ENCODE results near the gene CXCR5. TPM values are rescaled to one million over a fixed set of nuclear protein-coding genes. Genes with fewer than 3 reads are reported as not detected.

CXCR5 gene
- total RNA-seq, 2 donors from 2014 or later, result 9.3 to 25.9 TPM

DNA sequence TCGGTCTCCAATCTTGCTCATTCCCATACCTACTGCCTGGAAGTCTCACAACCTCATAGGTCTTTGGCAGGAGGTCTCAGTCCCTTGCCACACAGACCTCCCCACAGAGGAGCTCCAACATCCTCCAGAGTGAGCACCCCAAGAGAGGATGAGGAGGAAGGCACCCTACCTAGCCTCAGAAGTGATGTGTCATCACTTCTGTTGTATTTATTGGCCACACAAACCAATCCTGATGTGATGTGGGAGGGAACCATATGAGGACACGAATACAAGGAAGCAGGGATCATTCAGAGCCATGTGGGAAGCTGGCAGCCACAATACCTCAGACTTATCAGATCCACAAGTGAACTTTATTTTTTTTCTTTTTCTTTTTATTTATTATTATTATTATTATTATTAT lies 63.4 kb downstream of the CXCR5 start:
- no peak for DNase-seq (ENCODE audit: low spot score in 2 of 2)
- Mint-ChIP-seq H3K9me3 (no peaks in the 10 kb centered on the region), H3K36me3 (no peaks in the 10 kb centered on the region), H3K27ac (no peak overlapping the region)
- no peak for ATAC-seq

Other genes with a start within 250 kb of the CXCR5 start
- gene TREH, start 204.2 kb upstream of the CXCR5 start, total RNA-seq, result not detected
- 100 to 1,000 TPM; 180 to 239 TPM for gene DDX6, start 92.7 kb upstream of the CXCR5 start, total RNA-seq
- gene BCL9L, start 42.0 kb downstream of the CXCR5 start, total RNA-seq, result 10 to 100 TPM; 46.6 to 57.4 TPM
- 1 to 10 TPM in 1 of 2 donors, under 1 TPM in 1; 0.80 to 2.0 TPM for gene UPK2, start 72.4 kb downstream of the CXCR5 start, total RNA-seq
- not detected for gene FOXR1, start 87.9 kb downstream of the CXCR5 start, total RNA-seq
- 10 to 100 TPM; 39.0 to 60.1 TPM for gene CENATAC, start 114.2 kb downstream of the CXCR5 start, total RNA-seq
- 1,000 to 10,000 TPM; 1,843 to 2,330 TPM for gene RPS25, start 134.5 kb downstream of the CXCR5 start, total RNA-seq
- gene TRAPPC4, start 134.9 kb downstream of the CXCR5 start, total RNA-seq, result 100 to 1,000 TPM in 1 of 2 donors, 10 to 100 TPM in 1; 67.3 to 123 TPM
- 10 to 100 TPM; 22.3 to 33.4 TPM for gene SLC37A4, start 147.0 kb downstream of the CXCR5 start, total RNA-seq
- gene HYOU1, start 173.3 kb downstream of the CXCR5 start, total RNA-seq, result 100 to 1,000 TPM in 1 of 2 donors, 10 to 100 TPM in 1; 71.7 to 117 TPM
- 10 to 100 TPM; 26.6 to 42.2 TPM for gene VPS11, start 183.9 kb downstream of the CXCR5 start, total RNA-seq
- 10 to 100 TPM; 20.0 to 35.7 TPM for gene HMBS, start 201.0 kb downstream of the CXCR5 start, total RNA-seq
- 10 to 100 TPM; 74.7 to 79.9 TPM for gene DPAGT1, start 218.0 kb downstream of the CXCR5 start, total RNA-seq
- gene C2CD2L, start 223.5 kb downstream of the CXCR5 start, total RNA-seq, result 10 to 100 TPM; 19.1 to 43.2 TPM
- 10 to 100 TPM; 38.0 to 53.3 TPM for gene HINFP, start 237.7 kb downstream of the CXCR5 start, total RNA-seq

Measured in activated naive CD4-positive, alpha-beta T cell treated with anti-CD3 and anti-CD28 coated beads, Interleukin-2, amount 50 U/mL, for 72 hours (primary cell).